ENCODE data around the gene GGT1. TPM values are rescaled to one million over a fixed set of nuclear protein-coding genes. Genes with fewer than 3 reads are reported as not detected.
"Not testable (repeated sequence)": the region's sequence is repeated elsewhere in the genome, so short reads cannot be mapped to it uniquely, and the experiment has no call there.

GGT1 gene
- total RNA-seq, 1 donor from 2014 or later, result 52.9 TPM

DNA sequence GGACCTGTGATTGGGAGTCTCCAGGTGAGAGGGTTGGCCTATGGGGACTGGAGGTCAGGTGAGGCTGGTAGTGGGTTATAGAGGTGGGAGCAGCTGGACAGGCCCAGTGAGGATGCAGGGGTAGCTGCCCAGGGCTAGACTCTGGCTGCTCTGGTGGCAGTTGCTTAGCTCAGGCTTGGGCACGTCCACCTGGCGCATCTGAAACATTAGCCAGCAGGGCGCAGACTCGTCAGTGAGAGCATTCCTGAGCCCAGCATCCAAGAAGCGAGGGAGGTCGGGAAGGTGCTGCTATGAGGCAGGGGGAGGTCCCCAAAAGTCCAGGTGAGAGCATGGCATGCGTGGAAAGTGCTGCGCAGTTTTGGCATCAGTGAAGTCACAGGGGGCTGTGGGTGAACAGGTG is 3.5 kb upstream of the GGT1 start:
- Mint-ChIP-seq H3K4me3 (no peak overlapping the region), H3K36me3 (ENCODE audit: low read depth) (peaks cover 2% of the 10 kb centered on the region), H3K4me1 (peaks cover 34% of the 10 kb centered on the region), H3K9me3 (no peaks in the 10 kb centered on the region), H3K27ac (peak overlapping the region; percentile 32), H3K27me3 (no peaks in the 10 kb centered on the region)
- intact Hi-C loops (cut with micrococcal nuclease), result no loop called here
- DNase-seq, result no peak

DNA sequence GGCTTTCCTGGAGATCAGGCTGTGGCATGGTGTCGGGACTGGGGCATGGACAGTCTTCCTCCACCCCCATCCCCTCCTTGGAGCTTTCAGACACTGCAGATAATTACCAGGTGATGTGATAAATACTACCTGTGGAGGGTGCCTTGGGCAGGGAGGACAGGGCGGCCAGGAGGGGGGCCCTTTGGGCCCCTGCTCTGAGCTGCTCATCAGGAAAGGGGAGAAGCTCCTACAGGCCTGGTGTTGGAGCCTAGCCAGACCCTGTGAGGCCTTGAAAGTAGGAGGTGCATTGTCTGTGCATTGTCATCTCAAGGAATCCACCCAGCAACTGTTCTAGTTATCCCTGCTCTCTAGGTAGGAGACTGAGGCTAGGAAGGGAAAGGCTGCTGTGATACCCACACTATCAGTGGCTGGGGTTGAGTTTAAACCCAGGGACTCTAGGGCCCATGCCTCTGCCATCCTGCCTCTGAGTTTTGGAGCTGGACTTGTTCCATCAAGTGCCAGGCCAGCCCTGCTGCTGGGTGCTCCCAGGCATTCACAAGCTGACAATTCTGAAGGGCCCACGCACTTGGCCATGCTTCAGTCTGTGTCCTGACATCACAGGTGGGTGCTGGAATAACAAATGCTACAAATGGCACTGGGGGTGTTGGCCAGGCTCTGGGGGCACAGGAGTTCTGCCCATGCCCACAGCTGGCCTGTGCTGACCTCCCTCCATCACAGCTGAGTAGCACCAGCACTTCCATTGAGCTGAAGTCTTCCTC is 2.9 kb upstream of the GGT1 start:
- peaks cover 34% of the 10 kb centered on the region for H3K4me1 Mint-ChIP-seq
- H3K27me3 Mint-ChIP-seq; DNase-seq; H3K4me3 Mint-ChIP-seq; H3K36me3 Mint-ChIP-seq (ENCODE audit: low read depth); intact Hi-C loops (cut with micrococcal nuclease); H3K9me3 Mint-ChIP-seq; H3K27ac Mint-ChIP-seq: not testable (repeated sequence)

DNA sequence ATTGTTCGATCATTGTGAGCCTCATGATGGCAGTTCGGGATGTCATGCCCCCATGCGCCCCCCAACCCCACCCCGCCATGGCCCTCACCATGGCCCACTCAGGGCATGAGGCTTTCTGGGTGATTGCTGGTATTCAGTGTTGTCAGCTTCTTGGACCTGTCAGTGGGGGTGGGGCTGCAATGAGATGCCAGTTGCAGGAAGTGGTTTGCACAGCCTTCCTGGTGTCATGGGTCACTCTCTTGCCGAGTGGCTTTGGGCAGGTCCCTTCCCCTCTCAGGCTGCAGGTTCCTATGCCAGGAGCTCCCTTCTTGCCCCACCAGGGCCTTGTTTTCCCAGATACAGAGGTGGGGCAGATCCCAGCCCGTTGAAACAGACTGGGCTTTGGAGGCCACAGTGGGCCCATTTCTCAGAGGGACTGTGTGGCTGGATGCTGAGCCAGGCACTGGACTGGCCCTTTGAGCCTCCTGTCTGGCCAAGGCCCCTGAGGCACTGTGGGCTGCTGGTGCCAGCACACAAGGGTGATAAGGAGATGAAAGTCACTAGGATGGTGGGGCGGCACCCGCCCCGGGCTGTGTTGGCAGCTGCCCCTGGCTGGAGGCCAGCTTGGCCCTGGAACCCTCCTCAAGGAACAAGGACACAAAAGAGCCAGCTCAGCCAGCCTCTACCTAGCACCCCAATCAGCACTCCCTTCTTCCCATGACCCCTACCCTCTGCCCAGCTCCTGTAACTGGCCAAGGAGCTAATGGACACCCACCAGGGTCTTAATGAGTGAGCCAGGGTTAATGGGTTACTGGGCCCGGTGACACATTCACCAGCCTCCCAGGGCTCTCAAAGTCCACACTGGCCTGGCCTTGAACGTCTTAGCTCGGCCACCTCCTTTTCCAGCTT is 1.5 kb upstream of the GGT1 start:
- no peak overlapping the region for H3K27ac Mint-ChIP-seq
- DNase-seq, result peak; percentile 70
- no peaks in the 10 kb centered on the region for H3K9me3 Mint-ChIP-seq

DNA sequence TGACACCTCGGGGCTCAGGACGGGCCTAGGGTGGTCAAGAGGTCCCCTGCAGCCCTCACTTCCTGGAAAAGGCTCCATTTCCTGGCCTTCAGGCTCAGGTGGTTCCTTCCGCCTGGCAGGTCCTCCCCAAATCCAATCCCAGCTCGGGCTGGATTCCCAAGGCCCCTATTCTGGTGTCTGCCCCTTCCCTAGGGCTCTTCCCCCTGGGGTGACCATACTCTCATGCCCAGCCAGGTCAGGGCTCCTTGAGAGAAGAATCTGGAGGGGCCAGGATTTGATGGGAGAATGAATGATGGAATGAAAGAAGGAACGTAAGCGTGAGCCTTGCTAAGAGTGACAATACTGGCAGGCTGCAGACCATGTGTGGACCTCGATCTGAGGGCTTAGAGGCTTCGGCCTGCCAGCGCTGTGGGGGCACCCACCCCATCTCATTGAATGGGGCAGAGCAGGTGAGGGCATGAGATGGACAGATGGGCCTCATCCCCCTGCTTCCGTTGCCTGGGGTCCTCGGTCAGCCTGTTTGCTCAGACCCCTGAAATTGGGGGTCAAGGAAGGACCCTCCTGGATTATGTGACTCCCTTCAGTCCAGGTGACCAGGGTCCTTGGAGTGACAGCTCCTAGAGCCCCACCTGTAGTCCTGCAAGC is 766 bp upstream of the GGT1 start:
- H3K4me1 Mint-ChIP-seq, result peaks cover 38% of the 10 kb centered on the region
- H3K27ac Mint-ChIP-seq, result peak overlapping the region; percentile 15
- H3K36me3 Mint-ChIP-seq (ENCODE audit: low read depth); H3K4me3 Mint-ChIP-seq; H3K27me3 Mint-ChIP-seq; H3K9me3 Mint-ChIP-seq; intact Hi-C loops (cut with micrococcal nuclease); DNase-seq: not testable (repeated sequence)

More for the DNA sequence above, 1.5 kb upstream of the GGT1 start:
- H3K4me3 Mint-ChIP-seq, result no peak overlapping the region
- H3K36me3 Mint-ChIP-seq (ENCODE audit: low read depth), result peaks cover 2% of the 10 kb centered on the region
- intact Hi-C loops (cut with micrococcal nuclease), result no loop called here
- H3K4me1 Mint-ChIP-seq, result peaks cover 37% of the 10 kb centered on the region
- H3K27me3 Mint-ChIP-seq, result no peaks in the 10 kb centered on the region

DNA sequence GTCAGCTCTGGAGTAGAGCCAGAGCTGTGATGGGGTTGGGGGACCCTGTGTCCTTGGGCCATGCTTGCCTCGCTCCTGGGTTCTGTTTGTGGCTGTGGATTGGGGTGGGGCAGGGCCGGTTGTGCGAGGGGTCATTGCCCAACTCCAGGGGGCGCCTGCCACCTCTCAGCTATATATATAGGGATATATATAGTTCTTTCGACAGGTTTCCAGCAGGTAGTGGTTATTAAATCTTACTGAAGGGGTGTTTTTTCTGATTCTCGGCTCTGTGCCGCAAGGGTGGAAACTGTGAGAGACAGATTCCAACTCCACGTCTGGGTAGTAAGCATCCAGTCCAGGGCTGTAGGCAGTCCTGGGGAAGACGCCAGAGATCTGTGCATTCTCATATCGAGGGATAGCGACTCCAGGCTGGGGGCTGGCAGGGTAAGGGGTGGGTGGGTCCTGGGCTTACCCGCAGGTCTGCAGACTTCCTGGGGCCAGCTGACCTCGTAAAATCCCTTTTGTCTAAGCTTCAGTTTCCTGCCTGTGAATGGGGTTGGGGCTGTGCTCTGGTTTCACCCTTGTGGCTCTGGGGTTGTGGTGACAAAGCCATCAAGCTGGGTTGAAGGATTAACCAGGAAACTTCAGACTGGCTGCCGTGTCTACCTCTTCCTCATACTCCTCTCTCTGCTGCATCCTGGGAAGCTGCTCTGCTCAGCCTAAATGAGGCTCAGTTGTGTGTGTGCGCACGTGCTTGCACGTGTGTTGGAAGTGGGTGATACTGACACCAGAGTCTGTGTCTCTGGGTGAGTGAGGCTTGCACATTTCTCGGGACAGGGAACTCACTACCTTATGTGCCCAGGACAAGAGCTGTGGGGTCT is 1.0 kb downstream of the GGT1 start:
- H3K9me3 Mint-ChIP-seq; intact Hi-C loops (cut with micrococcal nuclease); H3K27me3 Mint-ChIP-seq; H3K36me3 Mint-ChIP-seq (ENCODE audit: low read depth): not testable (repeated sequence)
- DNase-seq, result peak; percentile 74
- Mint-ChIP-seq H3K27ac (peak overlapping the region; percentile 81), H3K4me3 (peak overlapping the region; percentile 74), H3K4me1 (peaks cover 45% of the 10 kb centered on the region)

DNA sequence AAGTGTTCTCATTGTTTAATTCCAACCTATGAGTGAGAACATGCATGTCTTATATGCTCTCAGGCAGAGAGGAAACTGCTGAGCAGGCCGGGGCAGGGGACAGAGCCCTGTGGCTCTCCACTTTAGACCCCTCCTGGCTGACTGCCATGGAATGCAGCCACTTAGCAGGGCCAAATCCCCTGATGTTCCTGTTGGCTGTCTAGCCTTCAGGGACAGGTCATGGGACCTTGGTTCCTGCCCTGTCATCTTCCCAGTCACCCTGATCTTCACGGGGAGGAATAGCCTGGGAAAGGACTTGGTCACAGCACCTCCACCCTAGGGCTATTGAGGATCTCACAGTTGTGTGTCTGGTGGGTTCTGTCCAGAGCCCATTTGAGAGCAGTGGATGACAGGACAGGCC is 3.3 kb downstream of the GGT1 start:
- intact Hi-C loops (cut with micrococcal nuclease); DNase-seq; H3K9me3 Mint-ChIP-seq; H3K4me3 Mint-ChIP-seq; H3K36me3 Mint-ChIP-seq (ENCODE audit: low read depth); H3K27me3 Mint-ChIP-seq: not testable (repeated sequence)
- Mint-ChIP-seq H3K27ac (peak overlapping the region; percentile 84), H3K4me1 (peaks cover 38% of the 10 kb centered on the region)

DNA sequence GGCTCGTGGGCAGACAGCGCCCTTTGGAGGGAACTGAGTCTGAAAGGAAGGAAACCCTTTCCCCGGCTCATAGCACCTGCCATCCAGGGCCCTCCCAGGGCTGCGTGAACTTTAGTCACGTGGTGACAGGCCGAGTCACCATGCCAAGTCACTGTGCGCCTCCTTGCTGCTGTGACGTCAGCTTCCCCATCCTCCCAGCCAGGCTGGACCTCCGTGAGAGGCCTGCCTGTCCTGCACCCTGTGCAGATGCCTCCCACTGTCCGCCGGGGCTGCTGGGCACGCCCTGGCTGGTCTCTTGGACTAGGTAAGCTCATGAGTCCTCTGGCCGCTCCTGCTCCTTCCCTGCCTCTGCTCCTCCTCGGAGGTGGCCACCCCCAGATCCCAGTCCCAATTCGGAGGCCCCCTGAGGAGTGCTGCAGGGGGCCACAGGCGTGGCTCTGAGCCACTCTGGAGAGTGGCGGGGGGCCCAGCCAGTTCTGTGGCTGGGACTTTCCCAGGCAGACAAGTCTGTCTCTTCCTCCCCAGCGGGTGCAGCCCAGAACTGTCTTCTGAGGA is 4.5 kb downstream of the GGT1 start:
- DNase-seq, result peak; percentile 87
- H3K36me3 Mint-ChIP-seq (ENCODE audit: low read depth); H3K9me3 Mint-ChIP-seq; intact Hi-C loops (cut with micrococcal nuclease); H3K27me3 Mint-ChIP-seq: not testable (repeated sequence)
- peaks cover 30% of the 10 kb centered on the region for H3K4me1 Mint-ChIP-seq
- peak overlapping the region; percentile 100 for H3K27ac Mint-ChIP-seq
- peak overlapping the region; percentile 96 for H3K4me3 Mint-ChIP-seq

DNA sequence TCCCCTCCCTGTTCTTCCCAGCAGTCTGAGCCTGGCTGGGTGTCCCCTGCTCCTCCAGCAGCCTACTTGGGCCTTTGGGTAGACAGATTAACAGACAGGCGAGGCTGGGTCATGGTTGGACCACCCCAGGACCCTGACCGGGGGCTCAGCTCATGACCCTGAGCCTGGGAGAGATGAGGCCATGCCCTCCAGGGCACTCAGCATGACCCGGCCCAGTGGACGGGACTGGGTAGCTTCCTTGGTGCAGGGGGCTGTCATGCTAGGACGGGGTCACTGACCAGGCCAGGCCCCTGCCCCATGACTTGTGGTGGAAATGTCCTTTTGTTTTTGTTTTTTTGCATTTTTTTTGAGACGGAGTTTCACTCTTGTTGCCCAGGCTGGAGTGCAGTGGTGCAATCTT is 5.3 kb downstream of the GGT1 start:
- Mint-ChIP-seq H3K4me1 (peaks cover 26% of the 10 kb centered on the region), H3K4me3 (peak overlapping the region; percentile 96), H3K27ac (peak overlapping the region; percentile 100)
- H3K27me3 Mint-ChIP-seq; H3K36me3 Mint-ChIP-seq (ENCODE audit: low read depth); H3K9me3 Mint-ChIP-seq; DNase-seq; intact Hi-C loops (cut with micrococcal nuclease): not testable (repeated sequence)

DNA sequence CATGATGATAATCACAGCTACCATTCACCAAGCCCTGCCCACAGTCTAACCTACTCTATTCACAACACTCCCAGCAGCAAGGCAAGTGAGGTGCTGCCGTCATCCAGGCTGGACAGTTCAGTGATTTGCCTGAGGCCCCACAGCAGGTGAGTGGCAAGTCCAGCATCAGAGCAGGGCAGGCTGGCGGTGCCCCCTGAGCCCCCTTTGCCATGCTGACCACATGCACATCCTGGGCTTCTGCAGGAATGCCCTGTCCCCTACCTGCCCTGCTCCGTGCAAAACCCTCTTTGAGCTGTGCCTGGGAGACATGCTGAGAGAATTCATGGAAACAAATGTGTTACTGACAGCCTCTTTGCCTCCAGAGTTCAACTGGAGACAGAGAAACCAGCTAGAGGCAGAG is 6.9 kb downstream of the GGT1 start:
- H3K36me3 Mint-ChIP-seq (ENCODE audit: low read depth); H3K27me3 Mint-ChIP-seq; DNase-seq; intact Hi-C loops (cut with micrococcal nuclease); H3K4me3 Mint-ChIP-seq; H3K27ac Mint-ChIP-seq; H3K9me3 Mint-ChIP-seq: not testable (repeated sequence)
- H3K4me1 Mint-ChIP-seq, result peaks cover 16% of the 10 kb centered on the region

DNA sequence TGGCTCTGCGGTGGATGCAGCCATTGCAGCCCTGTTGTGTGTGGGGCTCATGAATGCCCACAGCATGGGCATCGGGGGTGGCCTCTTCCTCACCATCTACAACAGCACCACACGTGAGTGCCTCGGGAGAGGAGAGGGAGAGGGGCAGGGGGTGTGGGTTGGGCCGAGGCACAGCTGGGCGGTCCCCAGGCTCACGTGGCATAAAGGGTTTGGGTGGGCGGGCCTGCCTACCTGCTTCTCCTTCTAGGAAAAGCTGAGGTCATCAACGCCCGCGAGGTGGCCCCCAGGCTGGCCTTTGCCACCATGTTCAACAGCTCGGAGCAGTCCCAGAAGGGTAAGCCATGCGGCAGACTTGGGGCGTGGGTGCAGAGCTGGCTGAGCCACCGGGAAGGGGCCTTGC is 11.8 kb downstream of the GGT1 start:
- H3K4me3 Mint-ChIP-seq; H3K4me1 Mint-ChIP-seq; H3K27me3 Mint-ChIP-seq; H3K27ac Mint-ChIP-seq; intact Hi-C loops (cut with micrococcal nuclease); H3K9me3 Mint-ChIP-seq; DNase-seq: not testable (repeated sequence)
- peaks cover 12% of the 10 kb centered on the region for H3K36me3 Mint-ChIP-seq (ENCODE audit: low read depth)

DNA sequence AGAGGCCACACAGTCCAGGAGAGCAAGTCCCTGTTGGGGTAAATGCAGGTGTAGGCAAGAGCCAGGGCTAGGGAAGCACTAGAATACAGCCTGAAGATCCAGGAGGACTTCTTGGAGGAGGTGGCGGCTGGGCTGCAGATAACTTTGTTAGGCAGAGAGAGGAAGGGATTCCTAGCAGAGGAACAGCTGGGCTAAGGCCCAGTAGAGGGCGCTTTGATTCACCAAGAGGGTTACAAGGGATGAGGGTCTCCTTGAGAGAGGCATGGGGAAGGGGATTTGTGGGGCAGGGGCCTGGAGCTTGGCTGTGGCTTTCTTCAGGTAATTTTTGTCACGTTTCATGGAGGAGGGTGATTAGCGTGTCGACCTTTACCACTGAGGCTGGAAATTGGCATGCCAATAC is 18.3 kb downstream of the GGT1 start:
- H3K4me1 Mint-ChIP-seq; H3K4me3 Mint-ChIP-seq; DNase-seq; H3K27me3 Mint-ChIP-seq; H3K27ac Mint-ChIP-seq; H3K9me3 Mint-ChIP-seq; intact Hi-C loops (cut with micrococcal nuclease): not testable (repeated sequence)
- peaks cover 19% of the 10 kb centered on the region for H3K36me3 Mint-ChIP-seq (ENCODE audit: low read depth)

DNA sequence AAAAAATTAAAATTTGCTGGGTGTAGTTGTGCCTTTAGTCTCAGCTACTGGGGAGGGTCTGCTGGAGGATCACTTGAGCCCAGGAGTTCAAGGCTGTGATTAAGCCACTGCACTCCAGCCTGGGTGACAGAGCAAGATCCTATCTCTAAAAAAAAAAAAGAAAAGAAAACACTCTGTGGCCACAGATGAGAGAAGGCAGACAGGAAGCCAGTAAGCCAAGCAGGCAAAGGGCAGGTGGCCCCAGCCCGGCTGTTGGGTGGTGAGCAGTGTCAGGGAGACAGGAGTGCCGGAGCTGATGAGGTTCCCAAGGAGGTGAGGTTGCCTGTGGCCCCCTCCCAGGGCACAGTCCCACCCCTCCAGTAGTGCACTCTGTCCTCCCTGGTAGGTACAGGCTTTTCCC is 19.6 kb downstream of the GGT1 start:
- DNase-seq, result peak; percentile 81
- intact Hi-C loops (cut with micrococcal nuclease); H3K4me1 Mint-ChIP-seq; H3K9me3 Mint-ChIP-seq; H3K4me3 Mint-ChIP-seq; H3K27me3 Mint-ChIP-seq: not testable (repeated sequence)
- peaks cover 12% of the 10 kb centered on the region for H3K36me3 Mint-ChIP-seq (ENCODE audit: low read depth)
- H3K27ac Mint-ChIP-seq, result peak overlapping the region; percentile 37

DNA sequence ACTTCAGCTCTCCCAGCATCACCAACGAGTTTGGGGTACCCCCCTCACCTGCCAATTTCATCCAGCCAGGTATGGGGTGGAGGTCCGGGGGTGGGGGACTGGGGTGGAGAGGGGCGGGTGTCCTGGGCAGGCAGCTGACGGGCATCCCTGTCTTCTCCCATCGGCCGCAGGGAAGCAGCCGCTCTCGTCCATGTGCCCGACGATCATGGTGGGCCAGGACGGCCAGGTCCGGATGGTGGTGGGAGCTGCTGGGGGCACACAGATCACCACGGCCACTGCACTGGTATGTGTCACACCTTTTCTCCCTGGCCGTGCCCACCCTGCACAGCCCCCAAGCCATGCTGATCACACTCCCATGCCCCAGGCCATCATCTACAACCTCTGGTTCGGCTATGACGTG is 24.9 kb downstream of the GGT1 start:
- intact Hi-C loops (cut with micrococcal nuclease); H3K36me3 Mint-ChIP-seq (ENCODE audit: low read depth); H3K27me3 Mint-ChIP-seq; H3K4me3 Mint-ChIP-seq; H3K27ac Mint-ChIP-seq; H3K4me1 Mint-ChIP-seq; H3K9me3 Mint-ChIP-seq; DNase-seq: not testable (repeated sequence)
